ENCODE results near the gene LSM11. TPM values are rescaled to one million over a fixed set of nuclear protein-coding genes. Genes with fewer than 3 reads are reported as not detected.

The LSM11 gene
- total RNA-seq, 5 donors from 2014 or later (not counting 1 experiment from before 2014, with no cell fraction given): 1.7 to 4.2 (median 3.9) TPM

DNA sequence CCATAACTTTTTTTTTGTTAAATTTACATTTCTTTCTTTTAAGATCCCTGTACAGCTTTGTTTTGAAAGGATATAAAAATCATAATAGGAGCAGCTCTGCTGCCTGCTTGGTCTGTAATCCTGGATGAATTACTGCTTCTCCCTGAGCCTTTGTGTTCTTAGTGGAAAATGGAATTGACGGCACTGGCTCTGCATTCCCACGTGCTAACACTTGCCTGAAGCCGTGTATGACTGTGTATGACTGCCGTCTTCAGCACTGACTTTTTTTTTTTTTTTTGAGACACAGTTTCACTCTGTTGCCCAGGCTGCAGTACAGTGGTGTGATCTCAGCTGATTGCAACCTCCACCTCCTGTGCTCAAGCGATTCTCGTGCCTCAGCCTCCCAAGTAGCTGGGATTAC is 7.5 kb upstream of the LSM11 start:
- Histone ChIP-seq H3K9me3 (no peaks in the 10 kb centered on the region), H3K4me3 (ENCODE audit: control insufficient read depth in 1 of 2, extremely low read depth in 1 of 2, low read length in 1 of 2) (no peak overlapping the region), H3K36me3 (ENCODE audit: control insufficient read depth in 2 of 2, extremely low read depth in 1 of 2, insufficient read depth in 1 of 2, low read length in 1 of 2) (peaks cover 0 to 24% of the 10 kb centered on the region in 2 donors), H3K27me3 (replicated peaks in 1 of 2; ENCODE audit: control insufficient read depth in 2 of 2, extremely low read depth in 1 of 2, insufficient read depth in 2 of 2, low read length in 1 of 2) (no peaks in the 10 kb centered on the region), H3K27ac (ENCODE audit: low read length) (no peak overlapping the region), H3K4me1 (ENCODE audit: control insufficient read depth in 1 of 2, extremely low read depth in 1 of 2, insufficient read depth in 2 of 2, low read length in 2 of 2) (peaks cover 0 to 12% of the 10 kb centered on the region in 2 experiments)
- H3K27me3 Mint-ChIP-seq: no peaks in the 10 kb centered on the region
- no peak overlapping the region for H3K4me3 Mint-ChIP-seq
- POLR2A ChIA-PET: no interaction called here
- H3K27ac Mint-ChIP-seq: no peak overlapping the region
- no peaks in the 10 kb centered on the region for H3K9me3 Mint-ChIP-seq
- no peak for ATAC-seq (replicated peaks in 1 of 4)
- CTCF ChIA-PET: interaction anchor here in 1 of 2 donors (0.7 kb wide), 1 partner anchor 63 kb away, joined by 4 read pairs; no protein-coding TSS in a partner anchor
- H3K36me3 Mint-ChIP-seq: peaks cover 38% of the 10 kb centered on the region
- peaks cover 14 to 22% (median 20%) of the 10 kb centered on the region in 3 donors for H3K4me1 Mint-ChIP-seq
- WGBS (ENCODE audit: insufficient coverage): 85% methylated on average over 4 of the region's 6 CpGs
- no peak for DNase-seq

DNA sequence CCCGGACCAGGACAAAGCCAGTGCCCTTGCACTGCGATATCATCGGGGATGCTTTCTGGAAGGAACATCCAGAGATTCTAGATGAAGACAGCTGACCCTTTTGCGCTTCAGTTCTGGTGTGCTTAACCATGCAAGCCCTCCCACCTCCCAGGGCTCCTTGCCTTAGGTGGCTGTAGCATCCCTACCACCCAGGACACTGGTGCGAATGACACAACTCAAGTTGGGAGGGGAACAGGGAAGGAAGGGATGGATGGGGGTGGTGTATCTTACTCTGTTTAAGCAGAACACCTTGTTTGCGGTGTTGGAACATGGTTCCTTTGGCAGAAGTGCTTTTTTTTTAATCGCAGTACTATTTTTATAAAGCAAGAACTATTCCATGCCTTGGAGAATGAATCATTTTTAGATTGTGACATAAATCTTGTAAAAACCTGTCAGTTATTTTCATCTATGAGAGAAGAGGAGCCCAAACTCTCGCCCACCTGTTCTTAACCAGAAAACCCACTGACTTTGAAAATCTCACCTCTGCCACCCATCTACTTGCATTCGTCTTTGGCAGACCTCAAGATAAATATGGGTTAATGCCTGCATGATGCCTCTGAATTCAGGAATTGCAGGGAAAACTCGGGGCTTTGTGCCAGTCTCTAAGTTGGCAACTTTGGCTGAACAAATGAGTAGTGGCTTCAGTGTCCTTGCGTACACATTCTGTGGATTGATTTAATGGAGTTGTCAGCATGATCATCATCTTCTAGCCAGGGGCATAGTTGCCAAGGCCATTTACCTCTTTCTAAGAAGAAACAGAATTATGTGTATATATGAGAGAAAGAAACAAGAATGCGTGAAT is 3.9 kb upstream of the LSM11 start:
- ChIA-PET CTCF (interaction anchor here in 1 of 2 donors (0.8 kb wide), 1 partner anchor 305 kb away, joined by 4 read pairs; no protein-coding TSS in a partner anchor), POLR2A (no interaction called here)
- peaks cover 28% of the 10 kb centered on the region for H3K36me3 Mint-ChIP-seq
- no peak overlapping the region for H3K27ac Mint-ChIP-seq
- DNase-seq: no peak
- no peaks in the 10 kb centered on the region for H3K27me3 Mint-ChIP-seq
- H3K4me3 Mint-ChIP-seq: no peak overlapping the region
- H3K4me1 Mint-ChIP-seq: peaks cover 12 to 16% (median 14%) of the 10 kb centered on the region in 3 donors
- Histone ChIP-seq H3K9me3 (no peaks in the 10 kb centered on the region), H3K27ac (ENCODE audit: low read length) (no peak overlapping the region), H3K36me3 (ENCODE audit: control insufficient read depth in 2 of 2, extremely low read depth in 1 of 2, insufficient read depth in 1 of 2, low read length in 1 of 2) (peaks cover 0 to 9% of the 10 kb centered on the region in 2 donors), H3K4me3 (ENCODE audit: control insufficient read depth in 1 of 2, extremely low read depth in 1 of 2, low read length in 1 of 2) (no peak overlapping the region), H3K4me1 (ENCODE audit: control insufficient read depth in 1 of 2, extremely low read depth in 1 of 2, insufficient read depth in 2 of 2, low read length in 2 of 2) (peaks cover 5 to 10% of the 10 kb centered on the region in 2 experiments), H3K27me3 (replicated peaks in 1 of 2; ENCODE audit: control insufficient read depth in 2 of 2, extremely low read depth in 1 of 2, insufficient read depth in 2 of 2, low read length in 1 of 2) (no peaks in the 10 kb centered on the region)
- no peaks in the 10 kb centered on the region for H3K9me3 Mint-ChIP-seq
- WGBS (ENCODE audit: insufficient coverage): 93% methylated on average over 5 of the region's 12 CpGs
- ATAC-seq (replicated peaks in 1 of 4): no peak

DNA sequence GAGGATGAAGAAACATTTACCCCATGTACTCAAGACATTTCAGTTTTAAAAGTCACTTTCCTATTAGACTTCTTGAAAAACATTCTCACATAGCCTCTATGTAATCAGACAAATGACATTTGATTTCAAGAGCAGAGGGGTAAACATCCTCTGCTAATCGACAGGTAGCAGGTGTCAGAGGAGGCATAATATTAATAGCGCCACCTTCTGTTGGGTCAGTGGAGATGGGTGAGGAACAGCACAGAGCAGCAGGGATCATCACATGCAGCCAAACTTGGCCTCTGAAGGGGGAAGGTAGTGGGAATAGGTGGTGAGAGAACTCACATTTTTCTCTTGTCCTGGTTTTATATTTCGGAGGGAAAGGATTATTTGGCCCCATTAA is 3.3 kb upstream of the LSM11 start:
- peak in 4 of 35 experiments; percentile 6 to 55 (median 12) for DNase-seq
- peaks cover 9 to 13% of the 10 kb centered on the region in 2 experiments for H3K4me1 ChIP-seq (ENCODE audit: control insufficient read depth in 1 of 2, extremely low read depth in 1 of 2, insufficient read depth in 2 of 2, low read length in 2 of 2)
- H3K4me1 Mint-ChIP-seq: peaks cover 18 to 22% (median 20%) of the 10 kb centered on the region in 3 donors
- no peaks in the 10 kb centered on the region for H3K9me3 Mint-ChIP-seq
- no peak overlapping the region for H3K27ac Mint-ChIP-seq
- no peaks in the 10 kb centered on the region for H3K9me3 ChIP-seq
- CTCF ChIA-PET: no interaction called here
- H3K27me3 Mint-ChIP-seq: no peaks in the 10 kb centered on the region
- H3K27me3 ChIP-seq (replicated peaks in 1 of 2; ENCODE audit: control insufficient read depth in 2 of 2, extremely low read depth in 1 of 2, insufficient read depth in 2 of 2, low read length in 1 of 2): no peaks in the 10 kb centered on the region
- no peak overlapping the region for H3K4me3 Mint-ChIP-seq
- no peak overlapping the region for H3K27ac ChIP-seq (ENCODE audit: low read length)
- POLR2A ChIA-PET: no interaction called here
- peaks cover 0 to 7% of the 10 kb centered on the region in 2 donors for H3K36me3 ChIP-seq (ENCODE audit: control insufficient read depth in 2 of 2, extremely low read depth in 1 of 2, insufficient read depth in 1 of 2, low read length in 1 of 2)
- ATAC-seq (replicated peaks in 1 of 4): no peak
- H3K4me3 ChIP-seq (ENCODE audit: control insufficient read depth in 1 of 2, extremely low read depth in 1 of 2, low read length in 1 of 2): no peak overlapping the region
- H3K36me3 Mint-ChIP-seq: peaks cover 28% of the 10 kb centered on the region
- WGBS (ENCODE audit: insufficient coverage): 33% methylated on average over 2 of the region's 3 CpGs

DNA sequence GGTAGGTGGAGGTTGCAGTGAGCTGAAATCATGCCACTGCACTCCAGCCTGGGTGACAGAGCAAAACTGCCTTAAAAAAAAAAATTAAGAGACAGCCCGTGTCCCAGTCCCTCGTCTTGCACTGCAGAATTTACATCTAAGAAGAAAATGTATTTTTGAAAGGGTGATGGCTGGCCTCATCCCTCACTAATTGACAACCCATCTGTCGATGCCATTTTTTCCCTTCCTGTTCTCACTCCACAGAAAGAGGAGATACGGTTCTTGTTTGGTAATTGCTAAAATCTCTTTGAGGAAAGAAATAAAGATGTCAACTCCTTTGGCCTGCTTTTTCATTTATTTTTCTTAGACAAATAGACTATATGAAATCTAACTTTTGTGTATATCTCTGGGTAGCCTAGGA is 2.4 kb upstream of the LSM11 start:
- H3K9me3 ChIP-seq: no peaks in the 10 kb centered on the region
- H3K4me1 ChIP-seq (ENCODE audit: control insufficient read depth in 1 of 2, extremely low read depth in 1 of 2, insufficient read depth in 2 of 2, low read length in 2 of 2): peaks cover 11 to 13% of the 10 kb centered on the region in 2 experiments
- H3K4me1 Mint-ChIP-seq: peaks cover 23 to 27% (median 25%) of the 10 kb centered on the region in 3 donors
- no peak for ATAC-seq (replicated peaks in 1 of 4)
- no CpG with 5 or more reads among the region's 4 CpGs for WGBS (ENCODE audit: insufficient coverage)
- no peak overlapping the region for H3K4me3 ChIP-seq (ENCODE audit: control insufficient read depth in 1 of 2, extremely low read depth in 1 of 2, low read length in 1 of 2)
- no peaks in the 10 kb centered on the region for H3K27me3 Mint-ChIP-seq
- H3K27me3 ChIP-seq (replicated peaks in 1 of 2; ENCODE audit: control insufficient read depth in 2 of 2, extremely low read depth in 1 of 2, insufficient read depth in 2 of 2, low read length in 1 of 2): no peaks in the 10 kb centered on the region
- POLR2A ChIA-PET: interaction anchor here (0.6 kb wide), 3 partner anchors 10 to 310 kb away, joined by 3 to 6 read pairs (median 4); no protein-coding TSS in a partner anchor
- H3K27ac ChIP-seq (ENCODE audit: low read length): no peak overlapping the region
- H3K27ac Mint-ChIP-seq: no peak overlapping the region
- H3K4me3 Mint-ChIP-seq: no peak overlapping the region
- no peak for DNase-seq
- H3K9me3 Mint-ChIP-seq: no peaks in the 10 kb centered on the region
- CTCF ChIA-PET: interaction anchor here (0.6 to 5.1 kb wide), 8 partner anchors 10 to 388 kb away, joined by 3 to 44 read pairs (median 4); partner anchors contain the start of gene THG1L (in 1 of the 2)
- H3K36me3 ChIP-seq (ENCODE audit: control insufficient read depth in 2 of 2, extremely low read depth in 1 of 2, insufficient read depth in 1 of 2, low read length in 1 of 2): peaks cover 0 to 6% of the 10 kb centered on the region in 2 donors
- H3K36me3 Mint-ChIP-seq: peaks cover 24% of the 10 kb centered on the region

DNA sequence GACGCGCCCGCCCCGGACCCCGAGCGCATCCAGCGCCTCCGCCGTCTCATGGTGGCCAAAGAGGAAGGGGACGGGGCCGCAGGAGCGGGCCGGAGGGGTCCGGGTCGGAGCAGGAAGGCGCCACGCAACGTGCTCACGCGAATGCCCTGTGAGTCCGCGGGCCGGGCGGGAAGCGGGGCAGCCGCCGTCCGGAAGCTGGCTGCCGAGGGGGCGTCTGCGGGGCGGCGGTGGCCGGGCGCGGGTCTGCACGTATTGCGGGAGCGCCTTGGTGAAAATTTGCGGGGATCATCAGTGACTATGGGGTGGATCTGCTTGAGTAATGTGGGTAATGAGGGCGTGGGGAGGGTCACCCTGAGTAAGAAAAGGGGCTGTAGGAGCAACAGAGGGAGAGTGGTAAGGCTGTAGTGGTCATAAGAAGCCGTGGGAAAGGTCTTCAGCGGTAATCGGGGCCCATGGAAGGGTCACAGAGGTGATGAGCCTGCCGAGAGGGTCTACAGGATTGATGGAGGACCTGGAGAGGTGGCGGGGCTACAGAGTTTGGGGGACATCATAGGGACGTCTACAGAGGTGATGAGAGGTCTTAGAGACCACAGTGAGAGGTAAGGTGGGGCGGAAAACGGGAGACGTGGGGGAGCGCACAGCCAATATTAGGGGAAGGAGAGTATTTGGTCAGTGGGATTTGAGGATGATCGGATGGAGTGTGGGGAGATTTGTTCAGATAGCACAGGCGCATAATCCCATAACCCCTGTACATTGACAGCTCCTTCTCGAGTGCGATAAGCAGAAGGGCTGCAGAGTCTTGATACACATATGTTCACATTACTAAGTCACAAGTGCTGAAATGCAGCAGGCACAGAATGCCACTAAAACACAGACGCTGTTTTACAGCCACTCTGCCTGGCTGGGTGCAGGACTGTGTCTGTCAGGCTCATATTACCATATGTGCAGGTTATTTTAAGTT is 819 bp downstream of the LSM11 start:
- 5% methylated on average over 49 of the region's 56 CpGs for WGBS (ENCODE audit: insufficient coverage)
- Mint-ChIP-seq H3K27me3 (no peaks in the 10 kb centered on the region), H3K27ac (peak overlapping the region; percentile 4 to 86), H3K36me3 (peaks cover 7% of the 10 kb centered on the region), H3K4me1 (peaks cover 23 to 30% (median 27%) of the 10 kb centered on the region in 3 donors), H3K9me3 (no peaks in the 10 kb centered on the region), H3K4me3 (peak overlapping the region; percentile 79 to 97 (median 92))
- Histone ChIP-seq H3K4me3 (ENCODE audit: control insufficient read depth in 1 of 2, extremely low read depth in 1 of 2, low read length in 1 of 2) (peak overlapping the region; percentile 56 to 75), H3K27me3 (replicated peaks in 1 of 2; ENCODE audit: control insufficient read depth in 2 of 2, extremely low read depth in 1 of 2, insufficient read depth in 2 of 2, low read length in 1 of 2) (no peaks in the 10 kb centered on the region), H3K9me3 (no peaks in the 10 kb centered on the region), H3K27ac (ENCODE audit: low read length) (no peak overlapping the region), H3K36me3 (ENCODE audit: control insufficient read depth in 2 of 2, extremely low read depth in 1 of 2, insufficient read depth in 1 of 2, low read length in 1 of 2) (no peaks in the 10 kb centered on the region), H3K4me1 (ENCODE audit: control insufficient read depth in 1 of 2, extremely low read depth in 1 of 2, insufficient read depth in 2 of 2, low read length in 2 of 2) (peaks cover 11 to 13% of the 10 kb centered on the region in 2 experiments)
- ChIA-PET POLR2A (interaction anchor here in 1 of 2 donors (0.9 kb wide), 1 partner anchor 416 kb away, joined by 3 read pairs; no protein-coding TSS in a partner anchor), CTCF (interaction anchor here (0.6 to 5.1 kb wide), 15 partner anchors 9 to 633 kb away, joined by 3 to 44 read pairs (median 7); partner anchors contain the start of genes THG1L (in 2 of the 2) and MED7 (in 1 of the 2))
- ATAC-seq (replicated peaks in 1 of 4) (peak in 2 of 4 experiments; percentile 34 to 38), DNase-seq (peak in 8 of 35 experiments; percentile 3 to 31 (median 12))

Data from T-cell (primary cell).